T-helper 2 cell treated with Interferon-gamma antibody and Interleukin-4, amounts not matched to agents 5 μg/mL and 100 μg/mL, for 36 hours (primary cell): ENCODE measurements around the gene NCOR1.
"Not testable (repeated sequence)": the region's sequence is repeated elsewhere in the genome, so short reads cannot be mapped to it uniquely, and the experiment has no call there.

Source experiments
- DNase-seq: peaks from one replicate; pipeline ENCODE4 v3.0.0; 2021; ENCODE audit warnings: low spot score
- H3K27ac Mint-ChIP-seq: one replicate; pipeline ENCODE4 v1.8.0; 2021; ENCODE audit warnings: mild to moderate bottlenecking, mixed read lengths
- H3K27me3 Mint-ChIP-seq: one replicate; pipeline ENCODE4 v1.8.0; 2021; ENCODE audit warnings: low read depth, mixed read lengths
- H3K36me3 Mint-ChIP-seq: one replicate; pipeline ENCODE4 v1.8.0; 2021; ENCODE audit warnings: low read depth, mixed read lengths
- H3K4me1 Mint-ChIP-seq: one replicate; pipeline ENCODE4 v1.8.0; 2021; ENCODE audit warnings: low read depth, mixed read lengths
- H3K4me3 Mint-ChIP-seq: one replicate; pipeline ENCODE4 v1.8.0; 2022; ENCODE audit warnings: mild to moderate bottlenecking, moderate library complexity, mixed read lengths
- H3K9me3 Mint-ChIP-seq: one replicate; pipeline ENCODE4 v1.8.0; 2021; ENCODE audit warnings: mixed read lengths

The NCOR1 gene

DNA sequence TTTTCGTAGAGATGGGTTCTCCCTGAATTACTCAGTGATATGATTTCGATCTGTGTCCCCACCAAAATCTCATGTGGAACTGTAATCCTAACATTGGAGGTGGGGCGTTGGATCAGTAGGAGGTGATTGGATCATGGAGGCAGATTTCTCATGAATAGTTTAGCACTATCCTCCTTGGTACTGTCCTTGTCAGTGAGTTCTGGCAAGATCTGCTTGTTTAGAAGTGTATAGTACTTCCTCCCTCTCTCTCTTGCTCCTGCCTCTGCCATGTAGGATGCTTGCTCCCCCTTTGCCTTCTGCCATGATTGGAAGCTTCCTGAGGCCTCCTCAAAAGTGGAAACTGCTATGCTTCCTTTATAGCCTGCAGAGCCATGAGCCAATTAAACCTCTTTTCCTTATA, 24.6 kb upstream of the NCOR1 start:
- peaks cover 10% of the 10 kb centered on the region for H3K4me1 Mint-ChIP-seq
- H3K27me3 Mint-ChIP-seq: no peaks in the 10 kb centered on the region
- H3K36me3 Mint-ChIP-seq: peaks cover 6% of the 10 kb centered on the region
- no peaks in the 10 kb centered on the region for H3K9me3 Mint-ChIP-seq
- DNase-seq: no peak
- no peak overlapping the region for H3K27ac Mint-ChIP-seq
- H3K4me3 Mint-ChIP-seq: no peak overlapping the region

DNA sequence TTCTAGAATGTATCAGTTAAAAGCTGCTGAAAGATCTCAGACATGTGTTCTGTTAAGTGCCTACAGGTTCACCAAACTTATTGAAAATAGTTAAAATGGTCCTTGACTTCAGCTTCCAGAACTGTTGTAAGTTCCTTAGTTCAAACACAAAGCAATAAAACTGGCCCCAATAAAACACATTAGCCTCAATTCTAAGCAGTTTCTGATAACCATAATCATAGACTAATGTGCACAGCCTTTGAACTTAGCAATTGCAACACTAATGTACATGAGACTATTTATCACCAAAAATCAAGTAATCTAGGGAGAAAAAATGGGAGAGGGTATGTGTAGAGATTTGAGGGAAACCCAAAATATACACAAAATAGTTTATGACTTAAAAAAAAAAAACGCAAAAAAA, 17.1 kb upstream of the NCOR1 start:
- Mint-ChIP-seq H3K27ac (no peak overlapping the region), H3K27me3 (no peaks in the 10 kb centered on the region), H3K4me3 (no peak overlapping the region), H3K36me3 (peaks cover 14% of the 10 kb centered on the region), H3K4me1 (peaks cover 15% of the 10 kb centered on the region), H3K9me3 (no peaks in the 10 kb centered on the region)
- DNase-seq: no peak

DNA sequence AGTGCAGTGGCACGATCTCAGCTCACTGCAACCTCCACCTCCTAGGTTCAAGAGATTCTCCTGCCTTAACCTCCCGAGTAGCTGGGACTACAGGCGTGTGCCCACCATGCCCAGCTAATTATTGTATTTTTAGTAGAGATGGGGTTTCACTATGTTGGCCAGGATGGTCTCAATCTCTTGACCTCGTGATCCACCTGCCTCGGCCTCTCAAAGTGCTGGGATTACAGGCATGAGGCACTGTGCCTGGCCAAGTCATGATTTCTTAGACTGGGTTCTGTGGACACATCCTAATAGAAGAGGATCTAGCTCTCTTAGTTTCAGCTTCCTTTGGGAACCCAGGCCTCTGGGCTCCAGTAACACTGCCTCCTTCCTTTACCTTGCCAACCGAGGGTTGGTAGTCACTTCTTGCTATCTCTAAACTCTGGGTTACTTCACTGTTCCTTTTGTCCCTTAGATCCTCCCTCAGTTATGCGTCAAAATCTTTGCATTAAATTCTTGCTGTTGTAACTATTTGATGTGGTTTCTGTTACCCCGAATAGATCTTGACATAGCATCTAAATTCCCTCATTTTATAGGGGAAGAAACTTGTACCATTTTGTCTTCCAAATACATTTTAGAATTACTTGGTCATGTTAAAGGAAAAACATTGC, 14.7 kb upstream of the NCOR1 start:
- H3K27me3 Mint-ChIP-seq, DNase-seq, H3K9me3 Mint-ChIP-seq: not testable (repeated sequence)
- H3K27ac Mint-ChIP-seq: peak overlapping the region; percentile 72
- H3K4me3 Mint-ChIP-seq: peak overlapping the region; percentile 48
- H3K4me1 Mint-ChIP-seq: peaks cover 15% of the 10 kb centered on the region
- H3K36me3 Mint-ChIP-seq: peaks cover 16% of the 10 kb centered on the region

DNA sequence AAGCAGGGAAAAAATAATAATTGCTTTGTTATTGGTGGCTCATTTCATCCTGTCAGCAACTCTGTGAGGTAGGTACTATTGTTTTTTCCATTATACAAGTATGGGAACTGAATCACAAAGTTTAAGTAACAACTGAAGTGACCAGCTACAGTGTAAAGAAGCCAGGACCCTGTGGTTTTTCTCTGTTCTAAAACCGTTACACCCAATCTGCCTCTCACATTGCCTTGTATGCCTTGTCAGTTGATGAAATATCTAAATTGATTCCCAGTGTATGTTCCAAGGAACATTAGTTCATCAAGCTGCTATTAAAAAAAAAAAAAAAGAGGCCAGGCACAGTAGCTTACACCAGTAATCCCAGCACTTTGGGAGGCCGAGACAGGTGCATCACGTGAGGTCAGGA, 7.1 kb upstream of the NCOR1 start:
- no peaks in the 10 kb centered on the region for H3K9me3 Mint-ChIP-seq

DNA sequence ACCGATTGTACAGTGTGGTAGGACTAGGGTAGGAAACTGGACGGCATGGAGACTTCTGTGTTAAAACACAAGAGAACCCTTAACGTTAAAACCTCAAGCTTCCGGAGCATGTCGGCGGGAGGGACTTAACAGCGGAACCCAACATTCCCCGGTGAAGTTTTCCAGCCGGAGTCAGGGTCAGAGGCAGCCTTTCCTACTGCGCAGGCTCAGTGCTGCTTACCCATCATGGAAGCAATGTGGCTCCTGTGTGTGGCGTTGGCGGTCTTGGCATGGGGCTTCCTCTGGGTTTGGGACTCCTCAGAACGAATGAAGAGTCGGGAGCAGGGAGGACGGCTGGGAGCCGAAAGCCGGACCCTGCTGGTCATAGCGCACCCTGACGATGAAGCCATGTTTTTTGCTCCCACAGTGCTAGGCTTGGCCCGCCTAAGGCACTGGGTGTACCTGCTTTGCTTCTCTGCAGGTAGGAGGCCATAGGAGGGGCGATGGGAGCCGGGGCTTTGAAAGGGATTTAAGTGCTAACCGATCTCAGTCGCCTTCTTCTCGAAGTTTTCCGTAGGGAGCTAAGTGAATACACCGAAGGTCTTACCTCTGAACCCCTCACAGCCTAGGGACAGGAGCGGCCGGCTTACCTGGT, 1.8 kb upstream of the NCOR1 start, which contains the start of gene PIGL:
PIGL (plus strand) TSS at position 209 of the 634 bp plus-strand sequence; CDS start at position 226, 17 bp downstream.
- peak; percentile 87 for DNase-seq
- Mint-ChIP-seq H3K9me3 (no peaks in the 10 kb centered on the region), H3K36me3 (peaks cover 4% of the 10 kb centered on the region), H3K4me3 (peak within 1 kb of the TSS; percentile 97), H3K4me1 (peaks cover 27% of the 10 kb centered on the region), H3K27ac (peak within 1 kb of the TSS; percentile 87), H3K27me3 (no peaks in the 10 kb centered on the region)

More for the DNA sequence above, 7.1 kb upstream of the NCOR1 start:
- H3K27me3 Mint-ChIP-seq: no peaks in the 10 kb centered on the region
- H3K4me3 Mint-ChIP-seq: no peak overlapping the region
- H3K36me3 Mint-ChIP-seq: peaks cover 5% of the 10 kb centered on the region
- peaks cover 2% of the 10 kb centered on the region for H3K4me1 Mint-ChIP-seq
- H3K27ac Mint-ChIP-seq: no peak overlapping the region
- DNase-seq: no peak

DNA sequence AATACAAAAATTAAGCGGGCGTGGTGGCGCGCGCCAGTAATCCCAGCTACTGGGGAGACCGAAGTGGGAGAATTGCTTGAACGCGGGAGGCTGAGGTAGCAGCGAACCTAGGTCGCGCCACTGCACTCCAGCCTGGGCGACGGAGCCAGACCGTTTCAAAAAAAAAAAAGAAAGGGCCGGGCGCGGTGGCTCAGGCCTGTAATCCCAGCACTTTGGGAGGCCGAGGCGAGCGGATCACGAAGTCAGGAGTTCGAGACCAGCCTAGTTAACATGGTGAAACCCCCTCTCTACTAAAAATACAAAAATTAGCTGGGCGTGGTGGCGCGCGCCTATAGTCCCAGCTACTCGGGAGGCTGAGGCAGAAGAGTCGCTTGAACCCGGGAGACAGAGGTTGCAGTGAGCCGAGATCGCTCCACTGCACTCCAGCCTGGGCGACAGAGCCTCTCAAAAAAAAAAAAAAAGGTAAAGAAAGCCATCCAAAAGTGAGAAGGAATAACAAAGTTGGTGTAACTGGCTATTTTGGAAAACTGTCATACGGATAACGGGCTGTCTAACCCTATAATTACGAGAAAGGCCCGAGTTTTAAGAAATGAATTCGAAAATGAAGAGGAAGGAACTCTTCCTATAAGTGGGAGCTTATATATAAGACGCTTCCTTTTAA, 1.1 kb upstream of the NCOR1 start:
- not testable (repeated sequence) for DNase-seq, H3K27me3 Mint-ChIP-seq, H3K36me3 Mint-ChIP-seq, H3K9me3 Mint-ChIP-seq
- H3K4me3 Mint-ChIP-seq: peak overlapping the region; percentile 97
- H3K27ac Mint-ChIP-seq: peak overlapping the region; percentile 87
- H3K4me1 Mint-ChIP-seq: peaks cover 30% of the 10 kb centered on the region

DNA sequence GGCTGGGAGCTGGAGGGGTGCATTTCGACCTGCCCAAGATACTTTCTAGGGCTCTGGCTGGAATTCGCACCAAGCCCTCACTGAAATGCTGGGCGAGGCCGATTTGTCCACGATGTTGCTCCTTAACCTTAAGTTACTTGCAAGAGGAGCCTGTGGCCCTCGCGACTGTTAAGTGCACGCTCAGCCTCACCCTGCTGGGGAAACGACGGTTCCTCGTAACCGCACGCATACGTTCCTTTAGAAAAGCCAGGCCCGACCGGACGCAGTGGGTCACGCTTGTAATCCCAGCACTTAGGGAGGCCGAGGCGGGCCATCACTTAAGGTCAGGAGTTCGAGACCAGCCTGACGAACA, 607 bp upstream of the NCOR1 start:
- peaks cover 4% of the 10 kb centered on the region for H3K36me3 Mint-ChIP-seq
- no peak for DNase-seq
- peak overlapping the region; percentile 97 for H3K4me3 Mint-ChIP-seq
- H3K27ac Mint-ChIP-seq: peak overlapping the region; percentile 79
- no peaks in the 10 kb centered on the region for H3K9me3 Mint-ChIP-seq
- H3K27me3 Mint-ChIP-seq: no peaks in the 10 kb centered on the region
- H3K4me1 Mint-ChIP-seq: peaks cover 31% of the 10 kb centered on the region

DNA sequence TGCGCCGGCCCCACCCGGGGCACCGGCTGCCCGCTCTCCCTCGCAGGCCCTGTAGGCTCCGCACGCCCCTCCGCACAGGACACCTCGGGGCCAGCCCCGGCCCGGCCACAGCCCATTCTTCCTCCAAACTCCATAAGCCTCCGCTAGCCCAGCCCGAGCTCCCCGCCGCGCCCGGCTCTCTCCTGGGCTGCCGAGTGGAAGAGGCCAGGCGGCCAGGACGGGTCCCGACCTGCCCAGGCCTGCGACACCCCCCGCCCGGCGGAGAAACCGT, 397 bp downstream of the NCOR1 start:
- Mint-ChIP-seq H3K27me3 (no peaks in the 10 kb centered on the region), H3K4me3 (peak overlapping the region; percentile 97), H3K36me3 (peaks cover 4% of the 10 kb centered on the region), H3K4me1 (peaks cover 31% of the 10 kb centered on the region), H3K9me3 (no peaks in the 10 kb centered on the region), H3K27ac (peak overlapping the region; percentile 77)
- DNase-seq: peak; percentile 50

DNA sequence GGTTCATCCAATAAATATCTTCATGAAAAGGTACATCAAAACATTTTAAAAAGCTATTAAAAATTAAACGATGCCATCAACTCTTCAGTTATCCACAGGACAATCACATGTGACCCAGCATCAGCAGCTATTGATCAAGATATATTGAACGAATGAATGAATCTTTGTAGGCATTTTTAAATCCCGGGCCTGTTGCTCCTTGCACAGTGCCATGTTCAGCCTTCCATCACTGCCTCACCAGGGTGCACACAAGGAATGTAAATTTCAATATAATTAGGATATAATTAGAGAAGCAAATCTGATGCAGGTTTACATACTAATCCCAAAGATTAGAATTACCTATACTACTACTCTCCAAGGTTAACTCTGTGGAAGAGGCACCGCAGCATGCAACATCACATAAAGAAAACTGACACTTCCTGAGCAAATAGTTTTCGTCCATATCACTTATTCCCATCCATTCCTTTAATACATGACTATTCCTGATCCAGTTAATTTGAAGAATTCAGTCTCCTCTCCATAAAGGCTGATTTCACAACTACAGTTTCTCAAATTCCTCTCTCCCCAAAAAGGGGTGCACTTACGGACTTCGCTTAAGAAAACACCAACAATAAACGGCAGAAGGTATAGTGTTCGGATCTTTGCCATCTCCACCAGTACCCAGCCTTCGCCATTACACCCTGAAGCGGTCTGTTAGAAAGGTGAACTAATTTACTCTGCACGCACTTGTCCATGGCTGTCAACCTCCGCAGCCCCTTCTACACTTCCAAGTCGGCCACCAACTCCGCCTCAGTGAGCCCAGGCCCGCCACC, 938 bp downstream of the NCOR1 start:
- Mint-ChIP-seq H3K4me1 (peaks cover 31% of the 10 kb centered on the region), H3K36me3 (peaks cover 4% of the 10 kb centered on the region), H3K4me3 (peak overlapping the region; percentile 97), H3K27ac (peak overlapping the region; percentile 77), H3K27me3 (no peaks in the 10 kb centered on the region), H3K9me3 (no peaks in the 10 kb centered on the region)
- no peak for DNase-seq

DNA sequence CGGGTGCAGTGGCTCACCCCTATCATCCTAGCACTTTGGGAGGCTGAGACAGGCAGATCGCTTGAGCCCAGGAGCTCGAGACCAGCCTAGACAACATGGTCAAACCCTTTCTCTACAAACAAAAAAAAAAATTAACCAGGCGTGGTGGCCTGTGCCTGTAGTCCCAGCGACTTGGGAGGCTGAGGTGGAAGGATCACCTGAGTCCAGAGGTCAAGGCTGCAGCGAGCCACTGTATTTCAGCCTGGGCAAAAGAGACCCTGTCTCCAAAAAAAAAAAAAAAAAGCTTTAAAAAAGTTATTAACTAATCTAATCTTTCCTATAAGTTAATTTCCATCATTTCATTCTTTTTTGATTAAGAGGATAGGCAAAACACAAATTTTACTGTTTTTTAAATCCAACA, 2.5 kb downstream of the NCOR1 start:
- no peak for DNase-seq
- H3K36me3 Mint-ChIP-seq: peaks cover 2% of the 10 kb centered on the region
- H3K27ac Mint-ChIP-seq: peak overlapping the region; percentile 20
- no peaks in the 10 kb centered on the region for H3K9me3 Mint-ChIP-seq
- H3K4me1 Mint-ChIP-seq: peaks cover 33% of the 10 kb centered on the region
- H3K27me3 Mint-ChIP-seq: no peaks in the 10 kb centered on the region
- peak overlapping the region; percentile 97 for H3K4me3 Mint-ChIP-seq

DNA sequence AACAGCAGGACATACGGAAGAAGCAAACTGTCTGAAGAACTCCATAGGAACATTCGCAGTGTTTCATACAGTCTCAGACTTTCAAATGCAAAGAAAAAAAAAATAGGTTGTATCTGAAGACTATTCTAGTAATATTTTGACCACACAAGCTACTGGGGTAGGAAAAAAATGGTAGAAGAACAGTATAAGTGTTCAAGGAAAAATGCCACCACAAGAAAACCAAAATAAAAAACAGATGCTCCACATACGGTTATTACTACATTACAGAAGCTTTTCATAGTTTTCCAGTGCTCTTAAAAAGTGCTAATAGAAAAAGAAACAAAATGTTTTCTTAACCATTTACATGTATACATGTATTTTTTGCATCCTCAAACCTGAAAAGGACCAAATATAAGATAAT, 3.7 kb downstream of the NCOR1 start:
- no peak for DNase-seq
- Mint-ChIP-seq H3K27me3 (no peaks in the 10 kb centered on the region), H3K27ac (no peak overlapping the region), H3K4me3 (peak overlapping the region; percentile 21), H3K4me1 (peaks cover 29% of the 10 kb centered on the region), H3K36me3 (peaks cover 4% of the 10 kb centered on the region), H3K9me3 (no peaks in the 10 kb centered on the region)

DNA sequence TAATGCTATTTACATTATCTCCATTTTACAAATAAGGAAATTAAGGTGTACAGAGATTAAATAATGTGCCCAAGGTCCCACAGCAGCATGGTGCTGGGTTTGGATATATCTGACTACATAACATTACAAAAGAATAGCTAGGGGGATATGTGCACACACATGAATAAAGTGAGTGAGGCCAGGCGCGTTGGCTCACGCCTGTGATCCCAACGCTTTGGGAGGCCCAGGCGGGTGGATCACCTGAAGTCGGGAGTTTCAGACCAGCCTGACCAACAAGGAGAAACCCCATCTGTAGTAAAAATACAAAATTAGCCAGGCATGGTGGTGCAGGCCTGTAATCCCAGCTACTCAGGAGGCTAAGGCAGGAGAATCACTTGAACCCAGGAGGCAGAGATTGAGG, 10.6 kb downstream of the NCOR1 start:
- H3K4me1 Mint-ChIP-seq: peaks cover 23% of the 10 kb centered on the region
- H3K9me3 Mint-ChIP-seq, H3K4me3 Mint-ChIP-seq, H3K27me3 Mint-ChIP-seq, H3K36me3 Mint-ChIP-seq, DNase-seq, H3K27ac Mint-ChIP-seq: not testable (repeated sequence)

DNA sequence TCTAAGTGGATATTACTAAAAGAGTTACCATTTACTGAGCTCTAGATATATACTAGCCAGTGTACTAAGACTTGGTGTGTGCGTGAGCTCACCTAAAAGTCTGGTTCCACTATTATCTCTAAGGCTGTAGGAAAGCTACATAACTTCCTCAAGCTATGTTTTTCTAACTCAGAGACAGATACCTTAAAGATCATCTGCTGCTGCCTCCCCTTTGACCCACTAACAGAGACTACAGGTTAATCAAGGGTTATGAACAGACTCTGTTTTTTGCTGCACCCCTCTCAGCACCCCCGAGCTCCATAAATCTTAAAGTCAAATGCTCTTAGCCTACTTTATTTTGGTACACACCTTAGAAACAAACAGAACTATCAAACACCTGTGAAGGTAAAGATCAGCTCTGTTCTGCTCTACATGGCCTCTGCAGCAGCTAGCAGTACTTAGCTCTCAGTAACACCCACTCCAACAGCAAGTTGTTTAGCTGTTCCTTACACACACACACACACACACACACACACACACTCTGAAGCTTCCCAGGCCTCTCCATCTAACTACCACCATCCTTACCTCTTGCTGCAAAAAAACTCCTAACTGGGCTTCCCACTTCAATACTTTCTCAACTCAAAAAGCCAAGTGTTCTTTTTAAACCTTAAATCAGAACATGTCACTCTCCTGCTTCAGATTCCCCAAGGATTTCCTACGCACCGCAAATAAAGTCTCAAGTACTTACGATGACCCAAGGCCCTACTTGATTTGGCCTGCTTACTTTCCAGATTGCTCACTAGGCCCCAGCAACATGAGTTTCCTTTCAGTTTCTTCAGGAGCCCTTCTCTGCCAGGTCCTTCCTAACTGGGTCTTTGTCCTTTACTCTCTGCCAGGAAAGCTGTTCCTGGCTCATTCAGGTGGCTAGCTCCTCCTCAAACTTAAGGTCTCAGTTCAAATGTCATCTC, 12.5 kb downstream of the NCOR1 start:
- not testable (repeated sequence) for H3K36me3 Mint-ChIP-seq, H3K27me3 Mint-ChIP-seq, H3K9me3 Mint-ChIP-seq, H3K4me3 Mint-ChIP-seq, DNase-seq
- peaks cover 29% of the 10 kb centered on the region for H3K4me1 Mint-ChIP-seq
- peak overlapping the region; percentile 0 for H3K27ac Mint-ChIP-seq
